GM12878 (cell line): ENCODE results near the gene MTX1. TPM values are rescaled to one million over a fixed set of nuclear protein-coding genes. Genes with fewer than 3 reads are reported as not detected.
A peak's percentile ranks its signal among the peaks of the same experiment; 100 is the strongest.

ENCODE experiments used
- BMI1 ChIP-seq: fragments of 450-650 bp; IDR thresholded peaks from 2 replicates; pipeline ENCODE4 v1.6.1; 2016; ENCODE audit warnings: mild to moderate bottlenecking, moderate library complexity, borderline replicate concordance
- CEBPB ChIP-seq, 2 experiments: fragments of 150-350 bp in 1 of 2; IDR thresholded peaks; 2 replicates each; pipeline ENCODE4 v1.6.1; 2012 to 2014; ENCODE audit warnings: low read depth in 2 of 2, low read length in 2 of 2, borderline replicate concordance in 1 of 2, inconsistent platforms in 1 of 2
- EP300 ChIP-seq, 2 experiments: fragments of 150-350 bp in 1 of 2; IDR thresholded peaks; 2 replicates each; pipeline ENCODE4 v1.6.1; 2011 to 2012; ENCODE audit warnings: low read depth in 2 of 2, low read length in 2 of 2, borderline replicate concordance in 1 of 2, improper control_type of control experiment in 1 of 2, inconsistent platforms in 1 of 2; ENCODE audit not compliant: control insufficient read depth in 1 of 2
- JUNB ChIP-seq: IDR thresholded peaks from 2 replicates; pipeline ENCODE4 v1.6.1; 2016; ENCODE audit warnings: antibody characterized with exemption, mild to moderate bottlenecking
- MEF2A ChIP-seq: IDR thresholded peaks from 2 replicates; pipeline ENCODE4 v1.6.1; 2011; ENCODE audit warnings: low read depth, mild to moderate bottlenecking, low read length, moderate library complexity; ENCODE audit not compliant: insufficient read depth
- NR2C1 ChIP-seq: fragments of 450-650 bp; IDR thresholded peaks from 2 replicates; pipeline ENCODE4 v1.6.1; 2017; ENCODE audit warnings: antibody characterized with exemption, mild to moderate bottlenecking, moderate library complexity
- NR2F1 ChIP-seq: fragments of 450-650 bp; conservative IDR thresholded peaks from 2 replicates; pipeline ENCODE4 v1.6.1; 2017; ENCODE audit warnings: mild to moderate bottlenecking
- PML ChIP-seq: IDR thresholded peaks from 2 replicates; pipeline ENCODE4 v1.6.1; 2012; ENCODE audit warnings: low read length, inconsistent platforms
- RBBP5 ChIP-seq: fragments of 200-600 bp; sonication (generic); conservative IDR thresholded peaks from 2 replicates; pipeline ENCODE4 v1.6.1; 2016
- SMARCA5 ChIP-seq: fragments of 450-650 bp; IDR thresholded peaks from 2 replicates; pipeline ENCODE4 v1.6.1; 2017; ENCODE audit warnings: mild to moderate bottlenecking
- STAT1 ChIP-seq: fragments of 450-650 bp; conservative IDR thresholded peaks from 2 replicates; pipeline ENCODE4 v1.6.1; 2014; ENCODE audit warnings: antibody characterized with exemption, mild to moderate bottlenecking
- TCF3 ChIP-seq: IDR thresholded peaks from 2 replicates; pipeline ENCODE4 v1.6.1; 2012; ENCODE audit warnings: low read depth, mild to moderate bottlenecking, low read length, borderline replicate concordance; ENCODE audit not compliant: insufficient read depth
- polyA plus RNA-seq, 11 experiments: library from polyadenylated mRNA; depleted of rRNA in 4 of 11; unstranded in 6 of 11; stranded (reverse) in 5 of 11; fragments of >200 nt; fragmentation: Nextera tagmentation in 4 of 11; fragmentation: Illumina TruSeq in 1 of 11; extraction: Ambion mirVana in 4 of 11; extraction: Trizol in 1 of 11; gene quantifications; 1 replicate in 1 of 11; 2 replicates in 10 of 11; pipeline versions ENCODE4 v1.2.1 to v1.2.3, GENCODE V29; 2011 to 2016; ENCODE audit warnings: inconsistent platforms in 2 of 11, missing spikeins in 2 of 11, low read depth in 1 of 11
- total RNA-seq, 4 experiments: library from RNA; depleted of rRNA in 3 of 4; stranded (reverse); fragments of >200 nt in 3 of 4; fragmentation: Illumina TruSeq in 1 of 4; extraction: Trizol in 1 of 4; gene quantifications; 2 replicates each; pipeline versions ENCODE4 v1.2.1 to v1.2.3, GENCODE V29; 2013 to 2021
- TF ChIP-seq, protein P1 (sequence below): IDR thresholded peaks from 2 replicates; pipeline ENCODE4 v1.6.1; 2012; ENCODE audit warnings: mild to moderate bottlenecking, low read depth, low read length
- TF ChIP-seq, protein P2 (sequence below): IDR thresholded peaks from 2 replicates; pipeline ENCODE4 v1.6.1; 2012; ENCODE audit warnings: improper control_type of control experiment, low read depth, low read length; ENCODE audit not compliant: insufficient replicate concordance
- TF ChIP-seq, protein P3 (sequence below): fragments of 450-650 bp; IDR thresholded peaks from 2 replicates; pipeline ENCODE4 v1.6.1; 2016; ENCODE audit warnings: mild to moderate bottlenecking, moderate library complexity, borderline replicate concordance

MTX1 gene
- total and polyA plus RNA-seq, 10 of the 15 experiments (the other 5 are each of a cell fraction or from before 2014, with no cell fraction given): 15.8 to 92.0 (median 49.1) TPM

DNA sequence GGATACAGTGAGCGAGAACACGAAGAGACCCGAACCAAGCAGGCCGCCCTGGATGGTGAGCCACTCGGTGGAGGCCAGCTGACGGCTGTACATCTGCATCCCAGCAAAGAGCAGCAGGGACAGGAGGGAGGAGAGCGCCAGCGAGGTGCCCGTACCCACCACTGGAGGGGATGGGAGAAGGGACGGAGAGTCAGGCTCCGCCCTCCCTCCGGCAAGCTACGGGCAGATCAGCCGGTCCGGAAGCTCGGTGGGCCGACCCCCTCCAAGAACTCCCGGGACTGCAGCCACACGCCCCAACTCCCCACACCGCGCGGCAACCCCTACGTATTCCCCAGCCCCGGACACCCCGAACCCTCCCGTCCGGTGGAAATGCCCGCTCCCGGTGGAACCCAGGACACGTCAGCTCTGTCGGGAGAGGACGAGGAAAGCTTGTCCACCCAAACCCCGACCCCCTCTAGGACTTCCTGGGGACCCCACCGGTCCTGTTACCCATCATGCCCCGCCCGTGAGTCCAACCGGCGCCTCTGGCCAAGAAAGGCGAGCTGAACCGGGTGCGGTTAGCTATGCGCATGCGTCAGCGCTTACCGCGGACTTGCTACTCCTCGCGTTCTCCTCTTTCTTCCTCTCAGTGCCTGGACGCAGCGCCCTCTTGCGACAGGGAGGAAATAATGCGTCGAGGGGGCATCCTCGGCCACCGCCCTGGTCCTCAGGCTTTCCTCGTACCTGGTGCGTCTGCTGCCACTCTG, 35.6 kb upstream of the MTX1 start, which contains the start of gene KRTCAP2 (continued):
- TF ChIP-seq, protein P1, sequence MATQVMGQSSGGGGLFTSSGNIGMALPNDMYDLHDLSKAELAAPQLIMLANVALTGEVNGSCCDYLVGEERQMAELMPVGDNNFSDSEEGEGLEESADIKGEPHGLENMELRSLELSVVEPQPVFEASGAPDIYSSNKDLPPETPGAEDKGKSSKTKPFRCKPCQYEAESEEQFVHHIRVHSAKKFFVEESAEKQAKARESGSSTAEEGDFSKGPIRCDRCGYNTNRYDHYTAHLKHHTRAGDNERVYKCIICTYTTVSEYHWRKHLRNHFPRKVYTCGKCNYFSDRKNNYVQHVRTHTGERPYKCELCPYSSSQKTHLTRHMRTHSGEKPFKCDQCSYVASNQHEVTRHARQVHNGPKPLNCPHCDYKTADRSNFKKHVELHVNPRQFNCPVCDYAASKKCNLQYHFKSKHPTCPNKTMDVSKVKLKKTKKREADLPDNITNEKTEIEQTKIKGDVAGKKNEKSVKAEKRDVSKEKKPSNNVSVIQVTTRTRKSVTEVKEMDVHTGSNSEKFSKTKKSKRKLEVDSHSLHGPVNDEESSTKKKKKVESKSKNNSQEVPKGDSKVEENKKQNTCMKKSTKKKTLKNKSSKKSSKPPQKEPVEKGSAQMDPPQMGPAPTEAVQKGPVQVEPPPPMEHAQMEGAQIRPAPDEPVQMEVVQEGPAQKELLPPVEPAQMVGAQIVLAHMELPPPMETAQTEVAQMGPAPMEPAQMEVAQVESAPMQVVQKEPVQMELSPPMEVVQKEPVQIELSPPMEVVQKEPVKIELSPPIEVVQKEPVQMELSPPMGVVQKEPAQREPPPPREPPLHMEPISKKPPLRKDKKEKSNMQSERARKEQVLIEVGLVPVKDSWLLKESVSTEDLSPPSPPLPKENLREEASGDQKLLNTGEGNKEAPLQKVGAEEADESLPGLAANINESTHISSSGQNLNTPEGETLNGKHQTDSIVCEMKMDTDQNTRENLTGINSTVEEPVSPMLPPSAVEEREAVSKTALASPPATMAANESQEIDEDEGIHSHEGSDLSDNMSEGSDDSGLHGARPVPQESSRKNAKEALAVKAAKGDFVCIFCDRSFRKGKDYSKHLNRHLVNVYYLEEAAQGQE: no peak
- TF ChIP-seq JUNB (no peak), NR2F1 (no peak), STAT1 (0 out of 2 replicates have a peak, but pooled peaks have one; percentile 39), PML (peak; percentile 74; the same call in 1 of the 2 replicates), TCF3 (no peak), RBBP5 (no peak), SMARCA5 (peak; percentile 90), EP300 (IDR thresholded peaks at IDR 0.05; ENCODE audit: borderline replicate concordance in 1 of 2, control insufficient read depth in 1 of 2, low read depth in 2 of 2, low read length in 2 of 2) (no peak), NR2C1 (peak; percentile 15; the same call in 1 of the 2 replicates), BMI1 (no peak), CEBPB (IDR thresholded peaks at IDR 0.05; ENCODE audit: borderline replicate concordance in 1 of 2, low read depth in 2 of 2, low read length in 2 of 2) (no peak), MEF2A (no peak)
- TF ChIP-seq, protein P2, sequence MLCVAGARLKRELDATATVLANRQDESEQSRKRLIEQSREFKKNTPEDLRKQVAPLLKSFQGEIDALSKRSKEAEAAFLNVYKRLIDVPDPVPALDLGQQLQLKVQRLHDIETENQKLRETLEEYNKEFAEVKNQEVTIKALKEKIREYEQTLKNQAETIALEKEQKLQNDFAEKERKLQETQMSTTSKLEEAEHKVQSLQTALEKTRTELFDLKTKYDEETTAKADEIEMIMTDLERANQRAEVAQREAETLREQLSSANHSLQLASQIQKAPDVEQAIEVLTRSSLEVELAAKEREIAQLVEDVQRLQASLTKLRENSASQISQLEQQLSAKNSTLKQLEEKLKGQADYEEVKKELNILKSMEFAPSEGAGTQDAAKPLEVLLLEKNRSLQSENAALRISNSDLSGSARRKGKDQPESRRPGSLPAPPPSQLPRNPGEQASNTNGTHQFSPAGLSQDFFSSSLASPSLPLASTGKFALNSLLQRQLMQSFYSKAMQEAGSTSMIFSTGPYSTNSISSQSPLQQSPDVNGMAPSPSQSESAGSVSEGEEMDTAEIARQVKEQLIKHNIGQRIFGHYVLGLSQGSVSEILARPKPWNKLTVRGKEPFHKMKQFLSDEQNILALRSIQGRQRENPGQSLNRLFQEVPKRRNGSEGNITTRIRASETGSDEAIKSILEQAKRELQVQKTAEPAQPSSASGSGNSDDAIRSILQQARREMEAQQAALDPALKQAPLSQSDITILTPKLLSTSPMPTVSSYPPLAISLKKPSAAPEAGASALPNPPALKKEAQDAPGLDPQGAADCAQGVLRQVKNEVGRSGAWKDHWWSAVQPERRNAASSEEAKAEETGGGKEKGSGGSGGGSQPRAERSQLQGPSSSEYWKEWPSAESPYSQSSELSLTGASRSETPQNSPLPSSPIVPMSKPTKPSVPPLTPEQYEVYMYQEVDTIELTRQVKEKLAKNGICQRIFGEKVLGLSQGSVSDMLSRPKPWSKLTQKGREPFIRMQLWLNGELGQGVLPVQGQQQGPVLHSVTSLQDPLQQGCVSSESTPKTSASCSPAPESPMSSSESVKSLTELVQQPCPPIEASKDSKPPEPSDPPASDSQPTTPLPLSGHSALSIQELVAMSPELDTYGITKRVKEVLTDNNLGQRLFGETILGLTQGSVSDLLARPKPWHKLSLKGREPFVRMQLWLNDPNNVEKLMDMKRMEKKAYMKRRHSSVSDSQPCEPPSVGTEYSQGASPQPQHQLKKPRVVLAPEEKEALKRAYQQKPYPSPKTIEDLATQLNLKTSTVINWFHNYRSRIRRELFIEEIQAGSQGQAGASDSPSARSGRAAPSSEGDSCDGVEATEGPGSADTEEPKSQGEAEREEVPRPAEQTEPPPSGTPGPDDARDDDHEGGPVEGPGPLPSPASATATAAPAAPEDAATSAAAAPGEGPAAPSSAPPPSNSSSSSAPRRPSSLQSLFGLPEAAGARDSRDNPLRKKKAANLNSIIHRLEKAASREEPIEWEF: no peak
- TF ChIP-seq, protein P3, sequence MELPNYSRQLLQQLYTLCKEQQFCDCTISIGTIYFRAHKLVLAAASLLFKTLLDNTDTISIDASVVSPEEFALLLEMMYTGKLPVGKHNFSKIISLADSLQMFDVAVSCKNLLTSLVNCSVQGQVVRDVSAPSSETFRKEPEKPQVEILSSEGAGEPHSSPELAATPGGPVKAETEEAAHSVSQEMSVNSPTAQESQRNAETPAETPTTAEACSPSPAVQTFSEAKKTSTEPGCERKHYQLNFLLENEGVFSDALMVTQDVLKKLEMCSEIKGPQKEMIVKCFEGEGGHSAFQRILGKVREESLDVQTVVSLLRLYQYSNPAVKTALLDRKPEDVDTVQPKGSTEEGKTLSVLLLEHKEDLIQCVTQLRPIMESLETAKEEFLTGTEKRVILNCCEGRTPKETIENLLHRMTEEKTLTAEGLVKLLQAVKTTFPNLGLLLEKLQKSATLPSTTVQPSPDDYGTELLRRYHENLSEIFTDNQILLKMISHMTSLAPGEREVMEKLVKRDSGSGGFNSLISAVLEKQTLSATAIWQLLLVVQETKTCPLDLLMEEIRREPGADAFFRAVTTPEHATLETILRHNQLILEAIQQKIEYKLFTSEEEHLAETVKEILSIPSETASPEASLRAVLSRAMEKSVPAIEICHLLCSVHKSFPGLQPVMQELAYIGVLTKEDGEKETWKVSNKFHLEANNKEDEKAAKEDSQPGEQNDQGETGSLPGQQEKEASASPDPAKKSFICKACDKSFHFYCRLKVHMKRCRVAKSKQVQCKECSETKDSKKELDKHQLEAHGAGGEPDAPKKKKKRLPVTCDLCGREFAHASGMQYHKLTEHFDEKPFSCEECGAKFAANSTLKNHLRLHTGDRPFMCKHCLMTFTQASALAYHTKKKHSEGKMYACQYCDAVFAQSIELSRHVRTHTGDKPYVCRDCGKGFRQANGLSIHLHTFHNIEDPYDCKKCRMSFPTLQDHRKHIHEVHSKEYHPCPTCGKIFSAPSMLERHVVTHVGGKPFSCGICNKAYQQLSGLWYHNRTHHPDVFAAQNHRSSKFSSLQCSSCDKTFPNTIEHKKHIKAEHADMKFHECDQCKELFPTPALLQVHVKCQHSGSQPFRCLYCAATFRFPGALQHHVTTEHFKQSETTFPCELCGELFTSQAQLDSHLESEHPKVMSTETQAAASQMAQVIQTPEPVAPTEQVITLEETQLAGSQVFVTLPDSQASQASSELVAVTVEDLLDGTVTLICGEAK: peak; percentile 63; the same call in 1 of the 2 replicates
